Small intestine (tissue), 7 donors: Measurements from ENCODE around the gene GANC. TPM values are rescaled to one million over a fixed set of nuclear protein-coding genes. Genes with fewer than 3 reads are reported as not detected.

Experiments
- DNase-seq, 2 donors: peaks; one replicate each; pipeline versions ENCODE4 v3.0.0 to v3.0.0-alpha.2; 2013
- FAIRE-seq: peaks from 2 replicates; lab custom pipeline; 2012; peaks lifted over from hg19 to GRCh38; lab: Jason Lieb, UNC
- H3K27ac ChIP-seq, 3 donors: one replicate each; pipeline ENCODE4 v1.5.1; 2013; ENCODE audit warnings: low read length in 2 of 3, mild to moderate bottlenecking in 2 of 3, control low read depth in 1 of 3, inconsistent platforms in 1 of 3, low read depth in 1 of 3, moderate library complexity in 1 of 3
- H3K27me3 ChIP-seq, 3 donors: one replicate each; pipeline ENCODE4 v1.6.1; 2013; ENCODE audit warnings: low read length in 3 of 3, inconsistent platforms in 1 of 3; ENCODE audit not compliant: control insufficient read depth in 3 of 3, insufficient read depth in 3 of 3
- H3K36me3 ChIP-seq, 3 donors: one replicate each; pipeline ENCODE4 v1.6.1; 2013; ENCODE audit warnings: low read length in 3 of 3, inconsistent platforms in 1 of 3, low read depth in 1 of 3, mild to moderate bottlenecking in 1 of 3, moderate library complexity in 1 of 3; ENCODE audit not compliant: control insufficient read depth in 3 of 3, insufficient read depth in 2 of 3
- H3K4me1 ChIP-seq, 3 donors: one replicate each; pipeline ENCODE4 v1.6.1; 2013; ENCODE audit warnings: low read length in 2 of 3, inconsistent platforms in 1 of 3, low read depth in 1 of 3, mild to moderate bottlenecking in 1 of 3, moderate library complexity in 1 of 3; ENCODE audit not compliant: control insufficient read depth in 3 of 3, insufficient read depth in 2 of 3
- H3K4me3 ChIP-seq, 3 donors: one replicate each; pipeline ENCODE4 v1.5.1; 2013; ENCODE audit warnings: low read length in 3 of 3, control low read depth in 1 of 3, inconsistent platforms in 1 of 3, low read depth in 1 of 3, mild to moderate bottlenecking in 1 of 3, moderate library complexity in 1 of 3
- H3K9me3 ChIP-seq, 2 donors: one replicate each; pipeline ENCODE4 v1.6.1; 2013; ENCODE audit warnings: low read depth in 1 of 2, low read length in 1 of 2; ENCODE audit not compliant: control insufficient read depth in 2 of 2, insufficient read depth in 1 of 2
- WGBS, 3 donors: extraction: QIAGEN DNeasy Blood & Tissue Kit; methylation state at CpG; one replicate each; pipeline ENCODE4 v1.1.7; 2013; 5-methylcytosine and 5-hydroxymethylcytosine counted together
- polyA plus RNA-seq, 4 donors: library from polyadenylated mRNA; stranded (reverse) in 3 of 4; unstranded in 1 of 4; fragments of 200-250 nt in 3 of 4; fragments of 120-200 nt in 1 of 4; gene quantifications; one replicate each; pipeline versions ENCODE4 v1.2.1 to v1.2.3, GENCODE V29; 2013
- donor health status: healthy with polysubstance abuse.
- donor health status: control.
- donor health status: control.
- donor health status: Bipolar disorder and iron deficiency.
- donor health status: healthy.

GANC gene
- polyA plus RNA-seq, 4 donors = 5.1 to 25.8 (median 11.1) TPM

GRCh38 chr15:42364529-42364928, 91.5 kb downstream of the GANC start:
- Histone ChIP-seq H3K4me1 (no peaks in the 10 kb centered on the region), H3K36me3 (peaks cover 0 to 8% (median 0%) of the 10 kb centered on the region in 3 donors), H3K27me3 (no peaks in the 10 kb centered on the region), H3K9me3 (peaks cover 0 to 2% of the 10 kb centered on the region in 2 donors), H3K4me3 (no peak overlapping the region), H3K27ac (no peak overlapping the region)
- no peak for FAIRE-seq
- 37 to 39% (median 38%) methylated on average over 1 of the region's 1 CpG for WGBS, 3 donors
- DNase-seq = peak; percentile 9 to 44

- no peak overlapping the region for H3K27ac ChIP-seq
- DNase-seq (no peak), FAIRE-seq (no peak)
- no peaks in the 10 kb centered on the region for H3K27me3 ChIP-seq
- H3K9me3 ChIP-seq = peaks cover 0 to 2% of the 10 kb centered on the region in 2 donors
- H3K36me3 ChIP-seq = peaks cover 0 to 2% (median 0%) of the 10 kb centered on the region in 3 donors
- no peaks in the 10 kb centered on the region for H3K4me1 ChIP-seq
- 94 to 98% (median 94%) methylated on average over 5 of the region's 5 CpGs for WGBS, 3 donors
- no peak overlapping the region for H3K4me3 ChIP-seq
These were observed 93.0 kb downstream of the GANC start for GRCh38 chr15:42365921-42366550.

- Histone ChIP-seq H3K4me3 (no peak overlapping the region), H3K4me1 (no peaks in the 10 kb centered on the region), H3K9me3 (peaks cover 0 to 2% of the 10 kb centered on the region in 2 donors), H3K36me3 (peaks cover 0 to 2% (median 0%) of the 10 kb centered on the region in 3 donors), H3K27me3 (no peaks in the 10 kb centered on the region), H3K27ac (no peak overlapping the region)
- DNase-seq (no peak), FAIRE-seq (no peak)
- WGBS, 3 donors = 82 to 90% (median 88%) methylated on average over 5 of the region's 5 CpGs
These were observed 94.0 kb downstream of the GANC start for GRCh38 chr15:42367041-42367440.

- Histone ChIP-seq H3K9me3 (peaks cover 0 to 2% of the 10 kb centered on the region in 2 donors), H3K27me3 (no peaks in the 10 kb centered on the region), H3K27ac (no peak overlapping the region), H3K4me1 (no peaks in the 10 kb centered on the region), H3K4me3 (no peak overlapping the region), H3K36me3 (peaks cover 0 to 2% (median 0%) of the 10 kb centered on the region in 3 donors)
- no peak for DNase-seq
- no peak for FAIRE-seq
- WGBS, 3 donors = 83 to 93% (median 90%) methylated on average over 3 of the region's 3 CpGs
These were observed 95.1 kb downstream of the GANC start for GRCh38 chr15:42368096-42368495.

- 60 to 78% (median 74%) methylated on average over 2 of the region's 2 CpGs for WGBS, 3 donors
- Histone ChIP-seq H3K36me3 (no peaks in the 10 kb centered on the region), H3K4me1 (no peaks in the 10 kb centered on the region), H3K27ac (no peak overlapping the region), H3K4me3 (no peak overlapping the region), H3K9me3 (peaks cover 0 to 2% of the 10 kb centered on the region in 2 donors), H3K27me3 (no peaks in the 10 kb centered on the region)
- FAIRE-seq (no peak), DNase-seq (no peak)
These were observed 98.1 kb downstream of the GANC start for GRCh38 chr15:42371096-42371495.

- no peak overlapping the region for H3K4me3 ChIP-seq
- DNase-seq = peak in 1 of 2 donors; percentile 5
- FAIRE-seq = no peak
These were observed 100.3 kb downstream of the GANC start for GRCh38 chr15:42373274-42373673.

GRCh38 chr15:42373936-42374335, 100.9 kb downstream of the GANC start:
- no peak overlapping the region for H3K27ac ChIP-seq
- DNase-seq (no peak), FAIRE-seq (no peak)
- H3K36me3 ChIP-seq = no peaks in the 10 kb centered on the region
- H3K4me1 ChIP-seq = no peaks in the 10 kb centered on the region
- 81 to 93% (median 93%) methylated on average over 4 of the region's 4 CpGs for WGBS, 3 donors
- no peaks in the 10 kb centered on the region for H3K27me3 ChIP-seq
- no peak overlapping the region for H3K4me3 ChIP-seq
- H3K9me3 ChIP-seq = peaks cover 0 to 6% of the 10 kb centered on the region in 2 donors

More at GRCh38 chr15:42373274-42373673, 100.3 kb downstream of the GANC start:
- 82 to 100% (median 92%) methylated on average over 1 of the region's 1 CpG for WGBS, 3 donors
- Histone ChIP-seq H3K27ac (no peak overlapping the region), H3K27me3 (no peaks in the 10 kb centered on the region), H3K4me1 (no peaks in the 10 kb centered on the region), H3K36me3 (no peaks in the 10 kb centered on the region), H3K9me3 (peaks cover 0 to 8% of the 10 kb centered on the region in 2 donors)

GRCh38 chr15:42374810-42375209, 101.8 kb downstream of the GANC start:
- no peaks in the 10 kb centered on the region for H3K36me3 ChIP-seq
- no peaks in the 10 kb centered on the region for H3K4me1 ChIP-seq
- no peak for FAIRE-seq
- 89 to 90% (median 90%) methylated on average over 1 of the region's 1 CpG for WGBS, 3 donors
- H3K27ac ChIP-seq = no peak overlapping the region
- DNase-seq = no peak
- peaks cover 0 to 6% of the 10 kb centered on the region in 2 donors for H3K9me3 ChIP-seq
- no peak overlapping the region for H3K4me3 ChIP-seq
- H3K27me3 ChIP-seq = no peaks in the 10 kb centered on the region
